ENCODE results near the gene MYO18B.
"Not testable (repeated sequence)": the region's sequence is repeated elsewhere in the genome, so short reads cannot be mapped to it uniquely, and the experiment has no call there.

The MYO18B gene

GRCh38 chr22:25702040-25702439 lies 39.9 kb upstream of the MYO18B start:
- DNase-seq (ENCODE audit: low read depth in 2 of 2), result peak; percentile 57 to 58
- H3K4me3 ChIP-seq (replicated peaks in 1 of 2; ENCODE audit: low read depth in 2 of 2, low read length in 2 of 2), result no peak overlapping the region
- TF ChIP-seq CTCF (IDR thresholded peaks at IDR 0.05; ENCODE audit: low read depth, low read length), result peak; percentile 14

- TF ChIP-seq CTCF (IDR thresholded peaks at IDR 0.05; ENCODE audit: low read depth, low read length), result no peak
- no peak overlapping the region for H3K4me3 ChIP-seq (replicated peaks in 1 of 2; ENCODE audit: low read depth in 2 of 2, low read length in 2 of 2)
- DNase-seq (ENCODE audit: low read depth in 2 of 2), result no peak
These were observed 39.3 kb upstream of the MYO18B start for GRCh38 chr22:25702571-25703167.

GRCh38 chr22:25704701-25705100 lies 37.3 kb upstream of the MYO18B start:
- TF ChIP-seq CTCF (IDR thresholded peaks at IDR 0.05; ENCODE audit: low read depth, low read length), result no peak
- H3K4me3 ChIP-seq (replicated peaks in 1 of 2; ENCODE audit: low read depth in 2 of 2, low read length in 2 of 2), result no peak overlapping the region
- no peak for DNase-seq (ENCODE audit: low read depth in 2 of 2)

- no peak for DNase-seq (ENCODE audit: low read depth in 2 of 2)
- TF ChIP-seq CTCF (IDR thresholded peaks at IDR 0.05; ENCODE audit: low read depth, low read length), result no peak
- H3K4me3 ChIP-seq (replicated peaks in 1 of 2; ENCODE audit: low read depth in 2 of 2, low read length in 2 of 2), result no peak overlapping the region
These were observed 35.8 kb upstream of the MYO18B start for GRCh38 chr22:25706197-25706596.

- not testable (repeated sequence) for H3K4me3 ChIP-seq (replicated peaks in 1 of 2; ENCODE audit: low read depth in 2 of 2, low read length in 2 of 2); DNase-seq (ENCODE audit: low read depth in 2 of 2)
These were observed 33.6 kb upstream of the MYO18B start for GRCh38 chr22:25708430-25708829.

- TF ChIP-seq CTCF (IDR thresholded peaks at IDR 0.05; ENCODE audit: low read depth, low read length), result no peak
- H3K4me3 ChIP-seq (replicated peaks in 1 of 2; ENCODE audit: low read depth in 2 of 2, low read length in 2 of 2), result no peak overlapping the region
- no peak for DNase-seq (ENCODE audit: low read depth in 2 of 2)
These were observed 32.2 kb upstream of the MYO18B start for GRCh38 chr22:25709758-25710157.

GRCh38 chr22:25710501-25710900 lies 31.5 kb upstream of the MYO18B start:
- no peak for DNase-seq (ENCODE audit: low read depth in 2 of 2)
- TF ChIP-seq CTCF (IDR thresholded peaks at IDR 0.05; ENCODE audit: low read depth, low read length), result no peak
- no peak overlapping the region for H3K4me3 ChIP-seq (replicated peaks in 1 of 2; ENCODE audit: low read depth in 2 of 2, low read length in 2 of 2)

Data from cardiac fibroblast (primary cell).